ENCODE data around the gene TRERF1.

- TF ChIP-seq, protein P1, sequence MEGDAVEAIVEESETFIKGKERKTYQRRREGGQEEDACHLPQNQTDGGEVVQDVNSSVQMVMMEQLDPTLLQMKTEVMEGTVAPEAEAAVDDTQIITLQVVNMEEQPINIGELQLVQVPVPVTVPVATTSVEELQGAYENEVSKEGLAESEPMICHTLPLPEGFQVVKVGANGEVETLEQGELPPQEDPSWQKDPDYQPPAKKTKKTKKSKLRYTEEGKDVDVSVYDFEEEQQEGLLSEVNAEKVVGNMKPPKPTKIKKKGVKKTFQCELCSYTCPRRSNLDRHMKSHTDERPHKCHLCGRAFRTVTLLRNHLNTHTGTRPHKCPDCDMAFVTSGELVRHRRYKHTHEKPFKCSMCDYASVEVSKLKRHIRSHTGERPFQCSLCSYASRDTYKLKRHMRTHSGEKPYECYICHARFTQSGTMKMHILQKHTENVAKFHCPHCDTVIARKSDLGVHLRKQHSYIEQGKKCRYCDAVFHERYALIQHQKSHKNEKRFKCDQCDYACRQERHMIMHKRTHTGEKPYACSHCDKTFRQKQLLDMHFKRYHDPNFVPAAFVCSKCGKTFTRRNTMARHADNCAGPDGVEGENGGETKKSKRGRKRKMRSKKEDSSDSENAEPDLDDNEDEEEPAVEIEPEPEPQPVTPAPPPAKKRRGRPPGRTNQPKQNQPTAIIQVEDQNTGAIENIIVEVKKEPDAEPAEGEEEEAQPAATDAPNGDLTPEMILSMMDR (IDR thresholded peaks at IDR 0.05): no peak
- TF ChIP-seq POLR2A (IDR thresholded peaks at IDR 0.05): no peak
Measured at GRCh38 chr6:42402184-42402583, 49.5 kb downstream of the TRERF1 start.
